Type B pancreatic cell (in vitro differentiated cells): ENCODE data around the gene CST9L. TPM values are rescaled to one million over a fixed set of nuclear protein-coding genes. Genes with fewer than 3 reads are reported as not detected.

ENCODE experiments used
- DNase-seq: peaks from one replicate; pipeline ENCODE4 v3.0.0; 2021; ENCODE audit warnings: mixed read lengths; ENCODE audit not compliant: unreplicated experiment; ENCODE audit errors: extremely low spot score
- H3K27ac Mint-ChIP-seq: 2 replicates; pipeline ENCODE4 v1.8.0; 2021; ENCODE audit warnings: mild to moderate bottlenecking, mixed read lengths
- H3K27me3 Mint-ChIP-seq: 2 replicates; pipeline ENCODE4 v1.8.0; 2021; ENCODE audit warnings: mixed read lengths
- H3K36me3 Mint-ChIP-seq: 2 replicates; pipeline ENCODE4 v1.8.0; 2021; ENCODE audit warnings: mixed read lengths
- H3K4me1 Mint-ChIP-seq: one replicate; pipeline ENCODE4 v1.8.0; 2021; ENCODE audit warnings: mixed read lengths; ENCODE audit not compliant: unreplicated experiment
- H3K4me3 Mint-ChIP-seq: 2 replicates; pipeline ENCODE4 v1.8.0; 2021; ENCODE audit warnings: mild to moderate bottlenecking, mixed read lengths
- H3K9me3 Mint-ChIP-seq: 2 replicates; pipeline ENCODE4 v1.8.0; 2021; ENCODE audit warnings: mixed read lengths
- total RNA-seq: library from RNA; stranded (reverse); gene quantifications from 2 replicates; pipeline ENCODE4 v1.2.1, GENCODE V29; 2021; ENCODE audit warnings: low replicate concordance
- TF ChIP-seq, protein P1 (sequence below): fragments of 200-600 bp; sonication (generic); conservative IDR thresholded peaks from 2 replicates; pipeline ENCODE4 v1.5.0; 2021; ENCODE audit warnings: antibody characterized with exemption, mild to moderate bottlenecking

Gene CST9L
- total RNA-seq, 1 donor from 2014 or later = not detected

DNA sequence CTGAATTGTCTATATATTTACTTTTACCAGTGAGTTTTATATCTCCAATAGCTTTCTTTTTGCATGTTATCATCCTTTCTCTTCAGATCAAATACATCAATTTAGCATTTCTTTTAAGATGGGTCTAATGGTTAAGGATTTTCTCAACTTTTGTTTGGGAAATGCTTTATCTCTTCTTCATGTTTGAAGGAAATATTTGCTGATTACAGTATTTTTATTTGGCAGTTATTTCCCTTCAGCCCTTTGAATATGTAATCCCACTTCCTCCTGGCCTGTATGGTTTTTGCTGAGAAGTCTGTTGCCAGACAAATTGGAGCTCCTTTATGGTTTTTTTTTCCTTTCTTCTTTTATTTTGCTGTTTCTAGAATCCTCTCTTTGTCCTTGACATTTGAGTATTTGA, 6.7 kb upstream of the CST9L start:
- H3K36me3 Mint-ChIP-seq = no peaks in the 10 kb centered on the region
- no peaks in the 10 kb centered on the region for H3K27me3 Mint-ChIP-seq
- DNase-seq = no peak
- no peak overlapping the region for H3K27ac Mint-ChIP-seq
- no peaks in the 10 kb centered on the region for H3K9me3 Mint-ChIP-seq
- H3K4me1 Mint-ChIP-seq = no peaks in the 10 kb centered on the region
- TF ChIP-seq, protein P1, sequence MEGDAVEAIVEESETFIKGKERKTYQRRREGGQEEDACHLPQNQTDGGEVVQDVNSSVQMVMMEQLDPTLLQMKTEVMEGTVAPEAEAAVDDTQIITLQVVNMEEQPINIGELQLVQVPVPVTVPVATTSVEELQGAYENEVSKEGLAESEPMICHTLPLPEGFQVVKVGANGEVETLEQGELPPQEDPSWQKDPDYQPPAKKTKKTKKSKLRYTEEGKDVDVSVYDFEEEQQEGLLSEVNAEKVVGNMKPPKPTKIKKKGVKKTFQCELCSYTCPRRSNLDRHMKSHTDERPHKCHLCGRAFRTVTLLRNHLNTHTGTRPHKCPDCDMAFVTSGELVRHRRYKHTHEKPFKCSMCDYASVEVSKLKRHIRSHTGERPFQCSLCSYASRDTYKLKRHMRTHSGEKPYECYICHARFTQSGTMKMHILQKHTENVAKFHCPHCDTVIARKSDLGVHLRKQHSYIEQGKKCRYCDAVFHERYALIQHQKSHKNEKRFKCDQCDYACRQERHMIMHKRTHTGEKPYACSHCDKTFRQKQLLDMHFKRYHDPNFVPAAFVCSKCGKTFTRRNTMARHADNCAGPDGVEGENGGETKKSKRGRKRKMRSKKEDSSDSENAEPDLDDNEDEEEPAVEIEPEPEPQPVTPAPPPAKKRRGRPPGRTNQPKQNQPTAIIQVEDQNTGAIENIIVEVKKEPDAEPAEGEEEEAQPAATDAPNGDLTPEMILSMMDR = no peak
- no peak overlapping the region for H3K4me3 Mint-ChIP-seq

- TF ChIP-seq, protein P1 = no peak
- Mint-ChIP-seq H3K27me3 (no peaks in the 10 kb centered on the region), H3K27ac (no peak overlapping the region), H3K4me3 (no peak overlapping the region), H3K36me3 (no peaks in the 10 kb centered on the region), H3K9me3 (no peaks in the 10 kb centered on the region), H3K4me1 (no peaks in the 10 kb centered on the region)
- DNase-seq = no peak
Observed at GRCh38 chr20:23570178-23570760, 2.0 kb upstream of the CST9L start.

DNA sequence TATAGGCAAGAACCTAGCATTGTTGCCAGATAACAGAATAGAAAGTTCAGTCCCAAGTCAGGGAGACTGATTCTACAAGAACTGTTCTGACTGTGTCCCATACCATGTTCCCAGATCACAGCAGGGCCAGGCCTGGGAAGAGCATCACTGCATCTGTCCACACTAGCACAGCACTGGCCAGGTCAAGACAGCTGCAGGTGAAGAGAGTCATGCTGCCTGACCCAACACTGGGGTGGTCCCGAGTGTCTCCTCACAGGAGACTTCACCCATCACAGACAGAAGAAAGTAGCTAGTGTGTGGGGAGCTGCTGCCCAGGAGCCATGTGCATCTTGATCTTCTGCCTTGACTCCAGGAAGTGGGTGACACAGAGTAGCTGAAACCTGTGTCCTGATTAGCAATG, 1.3 kb upstream of the CST9L start:
- Mint-ChIP-seq H3K36me3 (no peaks in the 10 kb centered on the region), H3K4me1 (no peaks in the 10 kb centered on the region), H3K9me3 (no peaks in the 10 kb centered on the region), H3K27me3 (no peaks in the 10 kb centered on the region), H3K27ac (no peak overlapping the region), H3K4me3 (no peak overlapping the region)
- no peak for DNase-seq
- TF ChIP-seq, protein P1 = no peak

- no peak for DNase-seq
- Mint-ChIP-seq H3K4me3 (no peak overlapping the region), H3K9me3 (no peaks in the 10 kb centered on the region), H3K27me3 (no peaks in the 10 kb centered on the region), H3K27ac (no peak overlapping the region), H3K4me1 (no peaks in the 10 kb centered on the region), H3K36me3 (no peaks in the 10 kb centered on the region)
- TF ChIP-seq, protein P1 = no peak
Observed at GRCh38 chr20:23568971-23569330, 667 bp upstream of the CST9L start.

- TF ChIP-seq, protein P1 = no peak
- DNase-seq = no peak
- no peaks in the 10 kb centered on the region for H3K4me1 Mint-ChIP-seq
- H3K36me3 Mint-ChIP-seq = no peaks in the 10 kb centered on the region
- no peak overlapping the region for H3K27ac Mint-ChIP-seq
- no peaks in the 10 kb centered on the region for H3K9me3 Mint-ChIP-seq
- H3K4me3 Mint-ChIP-seq = no peak overlapping the region
- no peaks in the 10 kb centered on the region for H3K27me3 Mint-ChIP-seq
Observed at GRCh38 chr20:23566199-23566932, 1.9 kb downstream of the CST9L start.
